ENCODE results near the gene ANKRD13D.
A peak's percentile ranks its signal among the peaks of the same experiment; 100 is the strongest.

Gene ANKRD13D

GRCh38 chr11:67261946-67262681, 27.0 kb upstream of the ANKRD13D start:
- no peak for DNase-seq (ENCODE audit: low spot score)

- peak; percentile 89 for DNase-seq (ENCODE audit: low spot score)
Measured at GRCh38 chr11:67262731-67263675, 26.1 kb upstream of the ANKRD13D start.

- DNase-seq (ENCODE audit: low spot score), result no peak
Measured at GRCh38 chr11:67264260-67264659, 24.8 kb upstream of the ANKRD13D start.

GRCh38 chr11:67264877-67265632, 24.0 kb upstream of the ANKRD13D start:
- DNase-seq (ENCODE audit: low spot score), result no peak

DNA sequence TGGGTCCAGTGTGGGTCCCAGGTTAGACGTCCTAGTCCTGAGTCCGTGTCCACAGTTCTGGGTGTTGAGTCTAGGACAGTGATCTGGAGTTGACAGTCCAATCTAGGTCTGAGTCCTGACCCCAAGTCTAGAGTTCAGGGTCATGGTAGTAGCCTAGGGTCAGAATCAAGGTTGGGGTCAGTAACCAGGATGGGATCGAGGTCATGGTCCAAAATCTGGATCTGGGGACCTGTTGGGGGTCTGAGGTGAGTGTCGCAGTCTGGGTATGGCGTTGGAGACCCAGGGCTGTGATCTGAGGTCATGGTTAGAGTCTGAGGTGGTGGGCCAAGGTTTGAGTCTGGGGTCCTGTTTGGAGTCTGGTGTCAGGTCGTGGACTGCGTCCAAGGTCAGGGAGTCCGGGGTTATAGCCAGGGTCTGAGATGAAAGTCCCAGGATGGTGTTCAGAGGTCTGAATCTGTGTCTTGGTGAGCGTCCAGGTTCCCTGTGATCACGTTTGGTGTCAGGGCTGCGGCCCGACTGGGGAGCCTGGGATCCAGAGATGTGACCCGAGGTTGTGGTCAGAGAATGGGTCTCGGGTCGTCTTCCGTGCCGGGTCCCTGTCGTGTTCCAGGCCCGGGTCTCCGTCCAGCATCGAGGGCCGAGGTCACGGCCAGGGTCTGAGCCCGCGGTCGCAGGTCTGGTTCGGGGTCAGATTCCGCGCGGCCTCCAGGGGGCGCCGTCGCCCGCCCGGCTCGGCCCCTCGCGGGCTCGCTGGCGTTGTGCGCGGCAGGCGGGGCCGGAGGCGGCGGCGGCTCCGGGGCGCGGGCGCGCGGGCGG, 23.3 kb upstream of the ANKRD13D start:
- DNase-seq (ENCODE audit: low spot score), result peak; percentile 94

DNA sequence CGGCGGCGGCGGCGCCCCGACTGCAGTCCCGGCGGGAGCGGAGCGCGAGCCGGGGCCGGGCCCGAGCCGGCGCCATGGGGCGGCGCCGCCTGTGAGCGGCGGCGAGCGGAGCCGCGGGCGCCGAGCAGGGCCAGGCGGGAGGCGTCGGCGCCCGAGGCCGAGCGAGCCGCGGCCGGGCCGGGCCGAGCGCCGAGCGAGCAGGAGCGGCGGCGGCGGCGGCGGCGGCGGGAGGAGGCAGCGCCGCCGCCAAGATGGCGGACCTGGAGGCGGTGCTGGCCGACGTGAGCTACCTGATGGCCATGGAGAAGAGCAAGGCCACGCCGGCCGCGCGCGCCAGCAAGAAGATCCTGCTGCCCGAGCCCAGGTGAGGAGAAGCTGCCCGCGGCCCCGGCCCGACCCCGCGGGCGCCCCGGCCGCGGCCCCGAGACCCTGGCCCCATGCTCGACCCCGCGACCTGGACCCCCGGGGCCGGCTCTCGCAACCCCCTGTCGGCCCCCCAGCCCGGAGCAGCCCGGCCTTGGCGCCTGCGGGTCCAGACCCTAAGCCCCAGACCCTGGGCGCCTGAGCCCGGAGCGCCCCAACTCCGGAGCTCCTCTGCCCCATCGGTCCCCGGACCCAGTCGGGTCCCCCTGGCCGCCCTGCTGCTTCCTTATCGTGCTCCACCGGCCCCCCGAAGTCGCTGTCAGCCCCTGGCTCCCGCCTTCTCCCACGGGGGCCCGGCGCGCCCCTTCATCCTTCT, 22.5 kb upstream of the ANKRD13D start, which contains the start of gene GRK2:
Gene GRK2, plus strand, starts transcription at position 25 of the 739 bp plus-strand sequence. Its CDS starts 227 bp downstream, at position 252.
- DNase-seq (ENCODE audit: low spot score), result peak; percentile 77

GRCh38 chr11:67267188-67268080, 21.7 kb upstream of the ANKRD13D start:
- no peak for DNase-seq (ENCODE audit: low spot score)

GRCh38 chr11:67268081-67268961, 20.8 kb upstream of the ANKRD13D start:
- no peak for DNase-seq (ENCODE audit: low spot score)

GRCh38 chr11:67268962-67269268, 20.2 kb upstream of the ANKRD13D start:
- no peak for DNase-seq (ENCODE audit: low spot score)

DNA sequence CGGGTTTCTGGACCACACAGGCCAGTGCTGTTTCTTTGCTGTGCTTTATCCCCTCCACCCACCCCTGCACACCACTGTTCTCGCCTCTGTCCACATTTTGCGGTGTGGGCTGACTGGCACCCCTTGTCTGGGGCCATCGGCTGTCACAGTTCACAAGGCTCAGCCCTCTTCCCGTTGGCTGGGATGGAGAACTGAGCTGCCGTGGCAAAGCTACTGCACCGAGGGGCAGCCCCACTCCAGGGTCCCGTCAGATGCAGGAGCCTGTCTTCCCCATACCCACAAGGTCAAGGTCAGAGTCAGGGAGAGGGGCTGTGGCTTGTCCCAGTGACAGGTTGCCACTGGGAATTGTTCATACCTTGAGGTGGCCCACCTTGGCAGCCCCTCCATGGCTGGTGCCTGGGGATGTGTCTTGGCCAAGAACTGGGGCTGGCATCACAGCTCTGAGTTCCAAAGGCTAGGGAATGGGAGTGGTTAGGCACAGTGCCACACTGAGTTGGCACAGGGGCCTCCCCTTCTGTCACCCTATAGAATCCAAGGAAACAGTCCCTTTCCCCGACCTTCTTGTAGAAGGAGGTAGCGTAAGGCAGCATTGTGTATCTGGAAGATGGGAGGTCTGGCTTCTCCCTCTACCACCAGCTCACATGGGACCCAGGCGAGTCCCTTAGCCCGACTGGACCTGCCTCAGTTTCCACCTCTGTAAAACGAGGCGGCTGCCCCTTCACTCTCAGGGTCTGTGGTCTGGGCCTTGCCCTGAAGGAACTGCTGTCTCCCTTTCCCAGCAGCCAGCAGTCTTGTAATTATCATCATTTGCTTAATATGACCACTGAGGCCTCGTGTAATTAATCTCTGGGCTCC, 19.5 kb upstream of the ANKRD13D start:
- no peak for DNase-seq (ENCODE audit: low spot score)

DNA sequence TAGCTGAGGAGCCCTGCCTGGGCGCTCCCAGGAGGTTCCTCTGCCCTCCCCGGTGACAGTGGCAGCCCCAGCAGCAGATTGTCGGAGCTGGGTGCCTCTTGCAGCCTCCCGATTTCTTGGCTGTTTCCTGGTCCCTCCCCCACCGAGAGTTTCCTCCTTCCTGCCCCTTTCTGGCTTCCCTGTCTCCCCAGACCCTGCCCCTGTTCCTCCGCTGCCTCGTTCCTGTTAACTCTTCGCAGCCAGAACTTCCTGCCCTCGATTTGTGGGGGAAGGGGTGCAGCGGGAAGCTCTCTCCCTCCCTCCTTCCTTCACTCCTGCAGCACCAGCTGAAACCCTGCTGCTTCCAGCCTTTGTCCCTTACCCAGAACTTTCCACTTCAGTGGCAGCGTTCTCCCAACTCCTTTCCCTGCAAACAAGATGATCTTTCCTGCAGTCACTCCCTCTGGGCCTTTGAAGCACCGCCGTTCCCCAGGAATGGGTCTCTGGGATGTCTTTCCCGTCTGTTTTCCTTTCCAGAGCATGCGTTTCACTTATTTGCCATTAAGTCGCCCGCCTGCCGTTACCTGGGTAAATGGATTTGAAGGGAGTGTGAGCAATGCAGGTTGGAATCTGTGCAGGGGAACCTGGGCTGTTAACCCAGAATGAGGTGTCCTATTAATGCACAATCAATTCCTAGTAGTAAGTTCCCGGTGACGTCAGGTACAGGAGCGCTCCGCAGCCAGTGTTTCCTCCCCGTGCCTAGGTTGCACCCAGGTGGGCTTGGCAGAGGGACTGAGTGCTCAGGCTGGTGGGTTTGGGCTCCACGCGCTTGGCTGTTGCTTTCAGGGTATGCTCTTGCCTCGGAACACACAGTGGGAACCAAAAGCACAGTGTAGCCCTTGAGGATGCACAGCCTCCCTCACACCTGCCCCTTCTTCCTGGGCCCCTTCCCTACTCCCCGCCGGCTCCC, 18.6 kb upstream of the ANKRD13D start:
- no peak for DNase-seq (ENCODE audit: low spot score)

GRCh38 chr11:67271205-67271540, 17.9 kb upstream of the ANKRD13D start:
- no peak for DNase-seq (ENCODE audit: low spot score)

DNA sequence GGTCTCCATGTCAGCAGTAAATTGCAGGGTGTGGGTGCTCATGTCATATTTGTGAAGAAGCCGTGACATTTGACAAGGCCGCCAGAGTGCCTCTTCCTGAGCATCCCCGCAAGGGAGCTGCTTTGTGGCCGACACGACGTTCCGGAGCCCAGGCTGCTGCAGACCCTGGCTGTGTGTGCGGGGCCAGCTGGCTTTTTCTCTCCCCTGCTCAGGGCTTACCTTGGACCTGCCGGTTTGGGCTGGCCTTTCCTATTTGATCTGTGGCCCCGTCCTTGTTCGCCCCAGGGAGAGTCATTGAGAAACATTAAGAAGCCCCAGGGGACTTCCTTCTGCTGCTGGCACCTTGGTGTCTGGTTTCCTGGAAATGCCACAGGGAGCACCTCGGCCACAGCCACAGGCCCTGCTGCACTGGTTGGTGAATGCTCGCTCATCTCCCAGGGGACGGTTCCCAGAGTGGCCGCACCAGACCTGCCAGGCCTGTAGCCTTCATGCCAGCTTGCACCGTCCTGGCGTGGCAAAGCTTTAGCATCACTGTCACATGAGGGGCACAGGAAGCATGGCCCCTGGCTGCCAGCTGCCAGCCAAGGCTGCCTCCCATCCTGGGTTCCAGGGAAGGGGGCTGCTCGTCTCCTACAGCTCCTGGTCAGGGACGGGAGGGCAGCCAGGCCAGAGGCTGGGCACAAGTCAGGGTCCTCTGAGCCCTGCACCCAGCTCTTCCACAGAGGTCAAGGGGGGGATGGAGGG, 17.4 kb upstream of the ANKRD13D start:
- no peak for DNase-seq (ENCODE audit: low spot score)

DNA sequence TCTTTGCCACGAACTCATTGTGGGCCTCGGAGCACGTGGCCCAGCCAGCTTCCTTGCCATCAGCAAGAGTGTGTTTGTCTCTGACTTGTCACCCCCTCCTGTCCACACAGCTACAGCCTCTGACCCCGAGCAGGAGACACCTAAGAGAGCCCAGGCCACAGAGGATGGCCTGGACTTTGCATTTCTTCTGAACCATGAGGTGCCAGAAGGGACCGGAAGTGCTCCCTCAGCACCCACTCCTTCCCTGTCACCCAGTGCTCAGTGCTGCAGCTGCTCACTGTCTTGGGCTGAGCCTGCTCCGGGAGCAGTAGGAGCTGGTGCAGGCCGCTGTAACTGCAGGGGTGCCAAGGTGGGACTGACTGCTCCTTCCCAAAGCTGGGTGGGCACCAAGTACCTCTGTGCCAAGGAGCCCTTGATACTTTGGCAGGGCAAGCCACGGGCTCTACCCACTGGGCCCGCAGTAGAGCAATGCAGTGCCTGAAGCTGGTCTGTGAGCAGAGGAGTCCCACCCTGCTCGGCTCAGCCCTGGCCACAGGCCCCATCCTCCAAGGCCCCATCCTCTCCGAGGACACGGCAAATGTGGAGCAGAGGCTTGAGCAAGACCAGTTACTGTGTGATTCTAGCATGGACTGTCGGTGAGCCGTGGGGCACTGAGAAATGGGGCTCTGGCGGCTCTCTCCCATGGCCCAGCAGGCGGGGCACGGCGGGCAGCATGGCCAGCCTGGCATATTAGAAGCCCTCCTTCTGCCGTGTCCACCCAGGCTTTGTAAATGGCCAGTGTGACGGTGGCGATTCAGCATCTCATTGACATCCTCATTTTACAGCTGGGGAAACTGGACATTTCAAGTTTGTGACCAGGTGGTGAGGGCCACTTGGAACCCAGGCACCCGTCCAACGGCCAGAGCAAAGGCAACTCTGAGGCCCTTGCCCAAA, 16.5 kb upstream of the ANKRD13D start:
- DNase-seq (ENCODE audit: low spot score), result no peak

Measured in AG20443 (cell line).